Ramos (cell line): ENCODE results near the gene AGXT.

Source experiments
- in situ Hi-C: fragments of 300-500 bp; cut with MboI; formaldehyde crosslinking; loops from one replicate; pipeline ENCODE4 v1.14.3; 2022; ENCODE audit warnings: low sequenced_read_pairs; ENCODE audit not compliant: unreplicated experiment

Gene AGXT

DNA sequence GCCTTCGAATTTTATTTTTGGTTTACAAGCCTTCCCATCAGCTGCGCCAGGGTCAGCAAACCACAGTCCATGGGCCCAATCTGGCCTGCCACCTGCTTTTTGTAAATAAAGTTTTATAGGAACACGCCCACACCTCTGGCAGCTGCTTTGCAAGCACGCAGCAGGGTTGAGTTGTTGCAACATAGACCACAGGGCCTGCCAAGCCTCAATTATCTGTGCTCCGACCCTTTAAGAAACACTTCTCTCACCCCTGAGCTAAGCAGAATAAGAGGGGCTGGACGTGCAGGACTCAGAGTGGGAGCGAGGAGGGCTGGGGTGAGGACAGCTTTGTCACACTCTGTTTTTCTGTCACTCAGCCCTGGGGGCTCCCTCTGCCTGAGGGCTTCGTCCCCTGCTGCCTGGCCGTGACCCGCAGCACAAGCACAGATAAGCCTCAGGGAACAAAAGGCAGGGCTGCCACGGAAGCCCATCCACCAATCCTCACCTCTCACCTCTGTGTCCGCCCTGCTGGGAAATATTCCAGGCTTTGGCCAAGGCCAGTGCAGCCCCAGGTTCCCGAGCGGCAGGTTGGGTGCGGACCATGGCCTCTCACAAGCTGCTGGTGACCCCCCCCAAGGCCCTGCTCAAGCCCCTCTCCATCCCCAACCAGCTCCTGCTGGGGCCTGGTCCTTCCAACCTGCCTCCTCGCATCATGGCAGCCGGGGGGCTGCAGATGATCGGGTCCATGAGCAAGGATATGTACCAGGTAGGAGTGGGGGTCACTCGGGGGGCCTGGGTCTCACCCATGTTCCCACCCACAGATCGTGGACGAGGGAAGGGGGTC lies at the start of gene AGXT:
Gene AGXT, plus strand, starts transcription at position 539 of the 823 bp plus-strand sequence. Its CDS starts 42 bp downstream, at position 581.
- in situ Hi-C loops, result no loop called here

DNA sequence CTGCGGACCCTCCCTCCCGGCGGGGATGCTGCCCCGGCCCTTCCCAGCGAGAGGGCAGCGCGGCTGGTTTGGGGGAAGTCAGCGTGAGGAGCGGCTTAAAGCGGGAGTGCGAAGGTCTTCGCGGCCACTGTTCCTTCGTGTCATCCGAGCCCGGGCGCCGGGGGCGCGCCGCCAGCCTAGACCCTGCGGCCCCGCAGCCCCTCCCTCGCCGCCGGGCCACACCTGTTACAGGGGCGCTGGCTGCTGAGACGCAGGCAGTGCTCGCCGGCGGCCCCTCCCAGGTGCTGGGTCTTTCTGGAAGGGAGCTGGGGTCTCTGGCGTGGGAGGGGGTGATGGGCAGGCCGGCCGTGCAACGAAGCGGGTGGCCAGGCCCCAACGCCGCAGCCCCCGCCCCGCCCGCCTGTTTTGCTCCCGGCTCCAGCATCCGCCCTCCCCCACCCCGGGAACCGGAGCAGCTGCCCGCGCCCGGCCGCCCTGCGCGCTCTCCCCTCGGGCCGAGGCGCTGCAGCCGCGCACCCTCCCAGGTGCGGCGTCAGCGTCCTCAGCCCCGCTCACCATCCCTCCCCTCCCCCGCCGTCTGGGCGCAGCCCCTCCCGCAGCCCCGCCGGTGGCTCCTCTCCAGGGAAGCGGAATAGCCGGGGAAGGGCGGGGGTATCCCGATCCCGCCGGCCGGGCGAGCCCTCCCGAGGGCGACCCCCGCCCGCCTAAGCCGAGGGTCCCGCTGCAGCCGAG lies 49.3 kb upstream of the AGXT start:
- in situ Hi-C loops, result no loop called here

DNA sequence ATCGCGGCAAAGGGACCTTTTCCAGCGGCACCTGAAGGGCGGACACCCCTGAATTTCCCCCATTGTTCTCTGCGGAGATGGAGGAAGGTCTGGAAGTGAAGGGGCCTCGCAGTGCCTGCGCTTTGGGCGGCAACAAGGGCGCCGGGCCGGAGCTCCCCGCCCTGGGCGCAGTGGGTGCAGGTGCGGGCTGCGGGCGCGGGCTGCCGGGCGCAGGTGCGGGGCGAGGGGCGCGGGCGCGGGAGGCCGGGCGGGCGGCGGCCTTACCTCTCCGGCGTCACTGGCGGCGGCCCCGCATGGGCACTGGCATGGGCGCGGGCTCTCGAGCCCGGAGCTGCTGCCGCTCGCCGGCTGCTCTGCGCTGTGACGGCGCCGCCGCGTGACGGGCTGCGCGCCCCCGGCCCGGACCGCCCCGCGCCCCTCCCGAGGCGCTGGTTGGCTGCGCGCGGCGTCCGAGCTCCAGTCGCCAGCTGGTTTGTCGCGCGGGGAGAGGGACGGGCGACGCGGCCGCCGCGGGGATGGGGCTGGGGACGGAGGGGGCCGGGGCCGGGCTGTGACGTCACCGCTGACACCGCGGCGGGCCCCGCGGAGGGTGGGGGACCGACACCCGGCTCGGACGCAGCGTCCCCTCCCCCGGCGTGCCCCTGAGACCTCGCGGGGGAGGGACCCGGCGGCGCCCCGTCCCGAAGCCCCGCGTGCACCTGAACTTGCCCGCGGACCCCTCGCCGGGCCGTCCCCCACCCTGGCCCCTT lies 48.6 kb upstream of the AGXT start, which contains the start of gene KIF1A:
Gene KIF1A, minus strand, starts transcription at position 362 of the 749 bp plus-strand sequence. CDS start 22,467 bp downstream, outside the sequence.
- in situ Hi-C loops, result no loop called here

DNA sequence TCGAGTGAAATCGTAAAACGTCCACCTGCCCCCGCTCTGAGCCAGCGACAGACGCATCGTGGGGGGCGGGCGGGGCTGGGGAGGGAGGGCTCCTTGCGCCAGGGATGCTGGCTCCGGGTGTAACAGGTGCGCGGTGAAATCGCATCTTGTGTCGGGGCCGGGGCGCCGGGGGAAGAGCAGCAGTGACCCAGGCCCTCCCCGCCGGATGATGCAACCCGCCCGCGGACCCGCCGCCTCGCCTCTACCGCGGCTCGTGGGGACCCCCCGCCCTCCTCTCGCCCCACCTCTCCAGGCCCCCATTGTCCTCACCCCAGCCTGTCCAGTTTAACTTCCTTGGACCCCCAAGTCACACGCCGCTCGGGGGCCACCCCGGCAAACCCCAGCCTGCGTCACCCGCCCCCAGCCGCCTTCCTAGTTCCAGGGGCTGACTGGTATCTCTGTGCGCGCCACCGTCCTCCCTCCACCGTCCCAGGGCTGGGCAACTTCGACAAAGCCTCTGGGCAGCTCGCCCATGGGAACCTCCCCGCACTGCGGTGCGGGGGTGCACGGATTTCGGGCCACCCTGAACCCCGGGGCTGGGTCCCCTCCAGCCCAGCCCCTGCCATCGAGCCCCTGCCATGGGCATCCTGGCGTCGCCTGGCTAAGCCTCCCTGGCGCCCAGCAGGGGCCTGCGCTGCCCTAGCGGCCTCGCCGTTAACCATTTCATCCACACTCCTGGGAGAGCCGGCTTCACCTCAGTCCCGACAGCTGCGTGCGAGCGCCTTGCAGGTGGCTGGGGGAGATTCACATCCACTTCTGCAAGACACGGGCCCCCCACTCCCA lies 47.8 kb upstream of the AGXT start:
- in situ Hi-C loops, result no loop called here

DNA sequence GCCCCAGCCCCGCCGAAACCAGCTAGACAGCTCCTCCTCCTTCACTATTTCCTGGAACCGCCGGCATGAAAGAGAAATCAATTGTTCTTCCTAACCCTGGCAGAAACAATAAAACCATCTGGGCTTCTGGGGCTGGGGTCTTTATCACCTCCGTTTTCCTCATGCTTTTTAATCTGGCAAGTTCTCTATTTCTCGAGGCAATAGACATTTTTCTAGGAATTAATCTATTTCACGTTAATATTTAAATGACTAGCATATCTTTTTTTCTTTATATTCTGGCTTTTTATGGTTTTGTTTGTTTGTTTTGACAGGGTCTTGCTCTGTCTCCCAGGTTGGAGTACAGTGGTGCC lies 47.2 kb upstream of the AGXT start:
- in situ Hi-C loops, result no loop called here

DNA sequence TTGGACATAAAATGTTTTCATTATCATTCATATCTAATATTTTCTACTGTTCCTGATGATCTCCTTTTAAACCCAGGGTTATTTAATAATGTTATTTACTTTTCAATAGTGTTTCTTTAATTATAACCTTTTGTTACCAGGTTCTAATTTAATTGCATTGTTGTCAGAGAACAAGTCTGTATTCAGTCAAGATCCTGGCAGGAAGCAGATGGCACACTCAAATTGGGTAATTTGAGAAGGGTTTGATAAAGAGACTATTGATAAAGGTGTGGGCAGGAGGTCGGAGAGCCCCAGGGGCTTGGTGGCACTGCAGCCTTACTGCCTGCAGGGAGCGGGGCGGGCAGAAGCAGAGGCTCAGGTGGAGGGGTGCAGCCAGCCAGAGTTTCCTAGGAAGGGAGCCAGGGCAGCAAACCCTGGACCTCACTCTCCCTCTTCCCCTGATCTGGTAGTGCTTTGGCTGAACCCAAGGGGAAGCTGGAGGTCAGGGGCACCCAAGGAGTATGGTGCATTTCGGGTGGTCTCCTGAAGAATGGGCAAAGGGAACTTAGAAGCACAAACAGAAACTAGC lies 46.3 kb upstream of the AGXT start:
- in situ Hi-C loops, result no loop called here

DNA sequence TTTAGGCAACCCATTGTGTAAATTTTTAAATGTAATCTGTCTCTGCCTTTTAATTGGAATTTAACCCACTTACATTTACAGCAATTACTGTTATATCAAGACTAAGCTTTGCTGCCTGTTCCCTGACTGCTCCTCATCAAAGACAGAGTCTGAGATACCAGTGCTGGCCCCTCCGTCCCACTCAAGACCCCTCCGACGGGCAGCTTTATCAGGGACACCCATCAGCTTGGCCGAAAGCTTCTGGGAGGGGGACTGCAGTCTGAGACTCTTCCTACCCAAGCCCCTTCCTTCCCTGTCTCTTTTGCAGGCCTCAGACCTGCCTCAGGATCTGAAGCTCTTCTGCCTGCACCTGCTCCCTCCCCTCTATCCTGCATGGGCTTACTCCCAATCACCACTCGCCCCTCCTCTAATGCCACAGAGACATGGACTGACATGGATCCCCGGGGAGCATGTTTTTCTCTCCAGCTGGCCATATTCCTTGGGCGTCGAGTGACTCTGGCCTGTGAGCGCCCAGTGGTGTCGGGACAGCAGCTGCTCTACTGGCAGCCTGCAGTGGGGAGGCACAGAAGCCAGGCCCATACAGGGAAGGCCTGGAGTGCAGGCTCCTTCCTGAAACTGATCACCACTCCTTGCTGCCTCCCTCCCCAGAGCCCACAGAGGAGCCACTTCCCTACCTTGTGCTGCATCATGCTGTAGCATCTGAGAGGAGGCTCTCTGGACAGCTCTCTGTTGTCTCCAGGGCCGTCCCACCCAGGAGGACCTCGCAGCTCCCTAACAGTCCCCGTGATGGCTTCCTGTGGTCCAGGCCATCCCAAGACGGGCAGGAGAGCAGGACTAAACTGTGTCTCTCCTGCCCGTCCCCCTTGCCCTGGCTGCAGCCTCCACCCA lies 44.9 kb upstream of the AGXT start:
- in situ Hi-C loops, result no loop called here

DNA sequence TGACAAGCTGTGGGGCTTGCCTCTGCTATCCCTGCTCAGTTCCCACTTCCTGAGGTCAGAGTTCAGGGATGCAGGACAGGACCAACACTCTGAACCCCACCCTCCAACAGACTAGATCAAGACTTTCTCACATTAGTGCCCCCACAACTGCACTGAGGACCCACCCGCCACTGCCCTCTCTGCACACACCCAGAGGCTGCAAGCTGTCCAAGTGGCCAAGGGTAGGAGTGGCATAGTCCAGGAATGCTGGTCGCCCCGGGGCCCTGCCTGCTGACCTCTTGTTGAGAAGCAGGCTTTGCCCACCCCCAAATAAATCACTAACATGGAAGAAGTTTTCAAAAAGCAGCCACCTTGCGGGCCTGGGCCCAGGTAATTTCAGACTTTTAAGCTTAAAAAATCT lies 43.1 kb upstream of the AGXT start:
- in situ Hi-C loops, result no loop called here

DNA sequence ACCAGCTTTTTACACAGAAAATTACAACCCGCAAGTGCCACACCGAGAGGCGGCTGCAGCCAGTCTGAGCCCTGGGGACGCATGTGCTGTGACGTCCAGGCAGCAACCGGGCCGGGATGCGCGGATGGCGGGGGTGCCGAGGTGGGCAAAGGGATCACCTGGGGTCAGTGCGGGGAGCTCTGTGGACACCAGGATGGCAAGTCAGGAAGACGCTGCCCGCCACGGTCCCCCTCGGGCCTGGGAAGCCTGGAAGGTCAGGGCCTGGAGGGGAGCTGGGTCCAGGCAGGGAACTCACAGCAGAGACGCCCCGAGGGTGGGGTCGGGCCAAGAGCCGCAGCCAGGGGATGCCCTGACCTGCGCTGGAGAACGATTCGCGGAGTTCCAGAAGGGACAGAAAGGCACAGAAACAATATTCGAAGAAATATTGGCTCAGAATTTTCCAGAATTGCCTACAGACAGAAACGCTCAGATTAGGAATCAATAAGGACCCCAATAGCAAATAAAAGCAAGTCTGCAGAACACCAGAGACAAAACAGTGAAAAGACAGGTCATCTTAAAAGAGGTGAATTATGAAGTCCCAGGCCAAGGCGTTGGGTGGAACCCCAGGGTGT lies 36.9 kb upstream of the AGXT start:
- in situ Hi-C loops, result no loop called here

DNA sequence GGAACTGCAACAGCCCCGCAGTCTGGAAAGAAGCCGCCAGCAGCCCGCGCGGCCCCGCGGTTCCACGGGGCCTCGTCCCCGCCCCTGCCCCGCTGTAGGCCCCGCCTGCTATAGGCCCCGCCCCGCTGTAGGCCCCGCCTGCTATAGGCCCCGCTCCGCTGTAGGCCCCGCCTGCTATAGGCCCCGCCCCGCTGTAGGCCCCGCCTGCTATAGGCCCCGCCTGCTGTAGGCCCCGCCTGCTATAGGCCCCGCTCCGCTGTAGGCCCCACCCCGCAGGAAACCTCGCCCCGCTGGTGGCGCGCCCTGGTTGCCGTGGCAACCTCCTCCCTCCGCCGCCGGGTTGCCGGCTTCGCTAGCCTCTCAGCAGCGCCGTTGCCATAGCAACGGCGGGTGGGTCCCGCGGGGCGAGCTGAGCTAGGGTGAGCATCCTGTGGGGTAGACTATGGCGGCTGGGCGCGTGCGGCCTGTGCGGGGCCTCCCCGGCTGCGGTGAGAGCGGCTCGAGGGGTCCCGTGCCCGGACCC lies 36.4 kb upstream of the AGXT start:
- in situ Hi-C loops, result no loop called here

DNA sequence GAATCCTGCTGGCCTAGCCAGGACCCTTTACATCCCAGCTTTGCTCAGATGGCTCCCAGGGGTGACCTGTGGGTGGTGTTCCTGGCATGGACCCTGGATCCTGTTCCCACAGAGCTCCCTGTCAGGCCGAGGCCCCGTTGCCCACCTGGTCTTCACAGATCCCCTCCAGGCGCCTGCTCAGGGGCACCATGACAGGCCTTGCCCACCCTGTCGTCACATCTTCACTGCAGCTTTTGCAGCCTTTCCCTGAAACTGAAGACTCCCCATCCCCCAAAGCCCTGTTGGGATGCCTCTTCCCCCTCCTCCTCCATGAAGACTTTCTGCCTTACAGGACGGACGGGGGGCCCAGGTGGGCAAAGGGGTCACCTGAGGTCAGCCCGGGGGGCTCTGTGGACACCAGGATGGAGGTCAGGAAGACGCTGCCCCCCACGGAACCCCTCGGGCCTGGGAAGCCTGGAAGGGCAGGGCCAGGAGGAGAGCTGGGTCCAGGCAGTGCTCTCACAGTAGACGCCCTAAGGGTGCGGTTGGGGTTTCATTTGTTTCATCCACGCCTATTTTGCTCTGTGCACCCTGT lies 35.6 kb upstream of the AGXT start:
- in situ Hi-C loops, result no loop called here

DNA sequence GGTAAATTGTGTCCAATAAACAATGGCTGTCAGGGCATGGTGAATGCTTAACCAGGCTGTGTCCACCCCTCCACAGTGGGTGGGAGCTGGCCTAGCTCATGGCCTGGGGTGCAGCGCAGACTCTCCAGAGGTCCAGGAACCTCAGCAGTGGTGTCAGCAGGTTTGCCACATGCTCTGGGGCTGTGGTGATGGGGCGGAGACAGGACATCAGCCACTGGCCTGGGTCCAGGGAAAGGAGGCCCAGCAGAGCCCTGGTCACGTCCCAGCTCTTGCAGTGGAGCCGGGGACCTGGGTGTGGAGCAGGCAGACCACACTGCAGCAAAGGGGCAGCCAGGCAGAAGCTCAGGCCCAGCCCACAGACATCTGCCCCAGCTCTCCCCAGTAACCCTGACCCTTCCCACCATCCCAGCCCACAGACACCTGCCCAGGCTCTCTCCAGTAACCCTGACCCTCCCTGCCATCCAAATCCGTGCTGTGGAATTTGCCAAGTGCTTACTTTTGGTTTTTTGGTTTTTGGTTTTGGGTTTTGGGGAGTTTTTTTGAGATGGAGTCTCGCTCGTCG lies 34.8 kb upstream of the AGXT start:
- in situ Hi-C loops, result no loop called here

DNA sequence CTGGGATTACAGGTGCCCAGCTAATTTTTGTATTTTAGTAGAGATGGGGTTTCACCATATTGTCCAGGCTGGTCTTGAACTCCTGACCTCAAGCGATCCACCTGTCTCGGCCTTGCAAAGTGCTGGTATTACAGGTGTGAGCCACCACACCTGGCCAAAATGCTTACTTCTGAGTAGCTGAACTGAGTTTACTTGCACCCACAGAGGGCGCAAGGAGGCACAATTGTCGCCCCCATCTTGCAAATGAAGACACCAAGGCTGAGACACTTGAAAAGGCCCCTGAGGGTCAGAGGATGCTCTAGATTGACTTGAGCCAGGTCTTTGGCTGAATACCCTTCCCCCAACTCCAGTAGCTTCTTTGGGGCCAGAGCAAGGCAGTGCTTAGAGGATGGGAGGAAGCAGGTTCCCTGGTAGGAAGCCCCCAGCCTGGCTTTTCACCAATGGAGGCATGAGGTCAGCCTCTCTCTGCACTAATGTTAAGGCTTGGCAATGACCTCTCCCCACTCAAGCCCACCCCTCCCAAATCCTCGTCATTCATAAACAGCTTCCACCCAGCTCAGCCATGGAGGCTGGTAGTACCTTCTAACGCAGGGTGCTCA lies 34.1 kb upstream of the AGXT start:
- in situ Hi-C loops, result no loop called here

DNA sequence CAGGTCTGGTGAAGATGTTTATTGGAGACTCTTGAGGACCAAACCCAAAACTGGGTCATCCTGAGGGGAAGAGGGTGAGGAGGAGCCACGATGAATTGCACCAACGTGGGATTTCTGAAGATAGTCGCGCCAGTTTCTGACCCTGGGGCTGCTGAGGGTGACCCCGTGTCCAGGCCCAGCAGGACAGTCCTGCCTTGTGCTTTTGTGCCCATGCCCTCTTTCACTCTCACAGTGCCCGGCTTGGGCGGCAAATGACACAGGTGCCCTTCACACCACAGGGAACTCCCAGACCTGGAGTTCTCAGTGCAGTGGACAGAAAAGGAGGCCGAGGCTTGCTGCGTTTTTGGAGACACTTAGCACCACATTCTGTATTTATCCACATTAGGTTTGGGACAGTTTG lies 33.1 kb upstream of the AGXT start:
- in situ Hi-C loops, result no loop called here

DNA sequence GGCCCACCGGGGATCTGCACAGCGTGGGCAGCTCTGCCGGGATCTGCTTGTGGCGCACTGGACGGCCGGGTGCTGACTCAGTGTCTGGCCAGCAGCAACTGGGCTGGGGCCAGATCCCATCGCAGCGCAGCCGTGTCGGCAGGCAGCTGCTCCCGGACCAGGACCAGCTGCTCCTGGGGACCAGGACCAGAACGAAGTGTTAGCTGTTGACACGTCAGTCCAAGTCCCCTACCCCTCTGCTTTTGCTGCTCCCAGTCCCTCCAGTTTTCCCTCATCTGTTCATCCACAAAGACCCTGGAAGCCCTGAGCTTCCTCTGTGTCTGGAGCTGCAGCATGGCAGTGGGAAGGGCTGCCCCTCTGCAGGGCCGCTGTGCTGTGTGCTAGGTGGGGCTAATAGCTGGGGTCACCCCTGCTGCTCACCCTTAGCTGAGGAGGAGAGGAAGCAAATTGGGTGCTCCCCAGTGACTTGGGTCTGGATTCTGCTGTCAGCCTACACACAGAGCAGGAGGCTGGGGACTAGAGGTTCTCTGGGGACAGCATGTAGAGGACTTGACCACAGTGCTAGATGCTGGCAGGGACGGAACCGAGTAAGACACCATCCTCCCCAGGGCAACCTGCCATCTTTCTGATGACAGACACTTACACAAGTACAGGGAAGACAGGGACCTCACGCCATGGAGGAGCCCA lies 31.7 kb upstream of the AGXT start:
- in situ Hi-C loops, result no loop called here

DNA sequence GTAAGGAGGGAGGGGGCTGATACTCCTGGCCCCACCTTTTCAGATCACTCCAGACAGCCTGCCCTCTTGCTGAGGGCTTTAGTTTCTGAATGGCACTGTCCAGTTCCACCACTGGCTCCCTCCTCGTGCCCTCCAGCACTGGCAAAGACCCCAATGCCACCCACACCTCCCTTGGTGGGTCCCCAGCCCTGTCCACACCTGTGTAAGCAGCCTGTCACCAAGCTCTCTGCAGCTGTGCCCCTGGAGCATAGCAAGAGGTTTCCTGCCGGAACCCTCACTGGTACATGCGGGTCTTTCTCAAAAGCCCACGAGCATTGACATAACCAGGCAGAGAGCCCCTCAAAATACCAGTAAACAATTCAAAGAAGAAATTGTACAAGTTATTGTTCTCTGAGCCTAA lies 31.0 kb upstream of the AGXT start:
- in situ Hi-C loops, result no loop called here
